Measurements from ENCODE around the gene CCDC120.

The CCDC120 gene

DNA sequence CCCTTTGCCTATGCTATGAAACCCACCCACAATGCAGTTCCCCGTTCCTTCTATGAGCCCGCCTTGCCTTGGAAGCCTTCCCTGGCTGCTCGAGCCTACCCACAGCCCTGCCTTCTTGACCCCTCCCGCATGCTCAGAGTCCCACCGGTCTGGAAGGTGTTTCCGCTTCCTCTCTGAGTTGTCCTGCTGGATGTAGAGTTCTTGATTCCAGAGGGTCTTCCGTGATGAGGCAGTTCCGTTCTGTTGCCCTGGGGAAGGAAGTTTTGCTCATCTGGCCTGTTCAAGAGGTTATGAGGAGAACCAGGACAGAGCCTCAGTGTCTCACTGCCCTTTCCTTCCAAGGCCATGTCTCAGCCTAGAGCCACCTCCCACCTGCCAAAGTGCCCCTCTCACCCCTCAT, 57.3 kb downstream of the CCDC120 start:
- no peak for TF ChIP-seq CTCF (conservative IDR thresholded peaks at IDR 0.05; ENCODE audit: low read length)
- DNase-seq (ENCODE audit: low read depth), result no peak
- H3K4me3 ChIP-seq (ENCODE audit: low read length), result no peak overlapping the region

- no peak for TF ChIP-seq CTCF (conservative IDR thresholded peaks at IDR 0.05; ENCODE audit: low read length)
- DNase-seq (ENCODE audit: low read depth), result no peak
Measured at GRCh38 chrX:49116716-49117115, 57.9 kb downstream of the CCDC120 start.

DNA sequence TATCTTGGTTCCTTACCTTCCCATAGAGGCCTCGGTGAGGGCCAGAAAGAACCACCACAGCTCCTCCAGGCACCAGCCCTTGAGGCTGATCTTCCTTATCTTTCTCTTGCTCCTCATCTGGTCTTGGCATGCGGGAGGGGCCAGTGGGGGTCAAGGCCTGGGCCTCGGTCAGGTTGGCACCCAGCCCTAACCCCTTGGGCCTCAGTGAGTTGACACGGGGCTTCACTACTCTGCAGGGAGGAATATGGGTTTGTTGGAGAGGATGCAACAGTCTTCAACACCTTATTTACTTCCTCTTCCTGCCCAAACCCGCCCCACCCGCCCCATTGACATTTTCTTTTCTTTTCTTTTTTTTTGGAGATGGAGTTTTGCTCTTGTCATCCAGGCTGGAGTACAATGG, 58.8 kb downstream of the CCDC120 start:
- TF ChIP-seq CTCF (conservative IDR thresholded peaks at IDR 0.05; ENCODE audit: low read length), result no peak
- no peak for DNase-seq (ENCODE audit: low read depth)
- H3K4me3 ChIP-seq (ENCODE audit: low read length), result no peak overlapping the region

More at GRCh38 chrX:49116716-49117115, 57.9 kb downstream of the CCDC120 start:
- H3K4me3 ChIP-seq (ENCODE audit: low read length), result no peak overlapping the region

Measured in AG10803 (cell line).